ENCODE measurements around the gene ABCB10.

ABCB10 gene

DNA sequence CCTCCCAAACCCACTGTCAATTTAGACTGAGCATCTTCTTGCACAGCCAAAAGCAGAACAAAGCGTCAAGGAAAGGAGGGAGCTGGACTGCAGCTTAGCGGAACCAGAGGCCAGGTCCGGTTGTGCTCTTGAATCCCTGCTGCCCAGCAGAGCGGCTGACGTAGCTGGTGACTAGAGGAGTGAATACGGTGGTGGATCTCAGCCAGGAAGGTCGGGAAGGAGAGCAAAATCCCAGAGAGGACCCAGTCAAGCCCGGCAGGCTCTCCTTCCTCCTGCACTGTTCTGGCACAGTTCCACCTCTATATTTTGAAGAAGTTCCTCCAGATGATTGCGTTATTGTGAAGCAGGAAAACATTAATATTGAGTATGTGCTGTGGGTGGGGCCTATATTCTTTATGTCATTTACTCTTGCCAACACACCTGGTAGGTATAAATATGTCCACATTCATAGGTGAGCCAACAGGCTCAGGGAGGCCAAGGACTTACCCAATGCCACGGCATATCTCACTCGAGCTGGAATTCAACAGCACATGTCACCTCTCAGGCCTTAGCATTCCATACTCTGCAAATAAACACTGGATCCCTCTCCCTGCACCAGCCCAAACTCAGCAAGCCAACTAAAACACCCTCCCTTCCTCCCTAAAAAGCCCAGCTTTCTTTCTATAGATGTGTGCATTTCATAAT lies 23.6 kb upstream of the ABCB10 start:
- no peak for DNase-seq (ENCODE audit: low read depth)
- TF ChIP-seq, protein P1, sequence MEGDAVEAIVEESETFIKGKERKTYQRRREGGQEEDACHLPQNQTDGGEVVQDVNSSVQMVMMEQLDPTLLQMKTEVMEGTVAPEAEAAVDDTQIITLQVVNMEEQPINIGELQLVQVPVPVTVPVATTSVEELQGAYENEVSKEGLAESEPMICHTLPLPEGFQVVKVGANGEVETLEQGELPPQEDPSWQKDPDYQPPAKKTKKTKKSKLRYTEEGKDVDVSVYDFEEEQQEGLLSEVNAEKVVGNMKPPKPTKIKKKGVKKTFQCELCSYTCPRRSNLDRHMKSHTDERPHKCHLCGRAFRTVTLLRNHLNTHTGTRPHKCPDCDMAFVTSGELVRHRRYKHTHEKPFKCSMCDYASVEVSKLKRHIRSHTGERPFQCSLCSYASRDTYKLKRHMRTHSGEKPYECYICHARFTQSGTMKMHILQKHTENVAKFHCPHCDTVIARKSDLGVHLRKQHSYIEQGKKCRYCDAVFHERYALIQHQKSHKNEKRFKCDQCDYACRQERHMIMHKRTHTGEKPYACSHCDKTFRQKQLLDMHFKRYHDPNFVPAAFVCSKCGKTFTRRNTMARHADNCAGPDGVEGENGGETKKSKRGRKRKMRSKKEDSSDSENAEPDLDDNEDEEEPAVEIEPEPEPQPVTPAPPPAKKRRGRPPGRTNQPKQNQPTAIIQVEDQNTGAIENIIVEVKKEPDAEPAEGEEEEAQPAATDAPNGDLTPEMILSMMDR (conservative IDR thresholded peaks at IDR 0.05; ENCODE audit: low read depth, low read length), result no peak
- H3K4me3 ChIP-seq (ENCODE audit: low read length), result no peak overlapping the region

DNA sequence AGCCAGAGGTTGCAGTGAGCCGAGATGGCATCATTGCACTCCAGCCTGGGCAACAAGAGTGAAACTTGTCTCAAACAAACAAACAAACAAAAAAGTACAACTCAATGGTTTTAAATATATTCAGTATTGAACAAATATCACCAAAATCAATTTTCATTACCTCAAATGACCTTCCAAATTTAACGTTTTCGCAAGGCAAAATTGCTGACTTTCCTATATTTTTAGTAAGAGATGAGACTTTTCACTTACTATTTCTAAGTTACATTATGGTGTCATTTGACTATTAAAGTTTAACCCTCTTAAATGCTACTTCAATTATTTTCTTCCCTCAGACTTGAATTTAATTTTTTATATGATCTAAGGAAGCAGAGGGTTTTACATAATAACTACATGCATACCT lies 23.0 kb upstream of the ABCB10 start:
- TF ChIP-seq, protein P1 (conservative IDR thresholded peaks at IDR 0.05; ENCODE audit: low read depth, low read length), result no peak
- no peak overlapping the region for H3K4me3 ChIP-seq (ENCODE audit: low read length)
- no peak for DNase-seq (ENCODE audit: low read depth)

DNA sequence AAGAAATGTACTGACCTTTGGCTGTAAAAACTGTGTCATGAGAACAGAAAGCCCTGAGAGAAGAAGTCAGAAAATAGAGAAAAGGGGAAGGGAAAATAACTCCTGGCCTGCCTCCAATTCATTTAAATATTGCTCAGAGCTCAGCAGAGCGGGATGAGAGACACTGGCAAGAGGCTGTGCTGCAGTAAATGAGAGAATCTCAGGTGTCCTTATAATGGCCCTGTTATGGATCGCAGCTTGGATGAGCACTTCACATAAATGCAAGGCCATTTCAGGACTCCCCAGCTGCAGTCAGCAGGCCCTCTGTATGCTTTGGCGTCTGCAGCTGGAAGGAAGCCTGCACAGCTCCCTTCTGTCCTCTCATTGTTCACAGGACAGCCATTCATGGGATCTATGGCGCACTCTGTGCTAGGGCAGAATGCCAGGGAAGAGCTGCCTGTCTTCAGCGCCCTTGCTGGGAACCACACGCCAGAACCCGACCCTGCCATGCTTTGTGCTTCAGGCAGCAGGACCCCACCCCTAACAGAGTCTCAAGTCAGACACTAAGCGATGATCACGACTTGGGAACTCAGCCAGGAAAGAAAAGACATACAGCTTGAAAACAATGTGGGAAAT lies 20.7 kb upstream of the ABCB10 start:
- no peak overlapping the region for H3K4me3 ChIP-seq (ENCODE audit: low read length)
- TF ChIP-seq, protein P1 (conservative IDR thresholded peaks at IDR 0.05; ENCODE audit: low read depth, low read length), result no peak

DNA sequence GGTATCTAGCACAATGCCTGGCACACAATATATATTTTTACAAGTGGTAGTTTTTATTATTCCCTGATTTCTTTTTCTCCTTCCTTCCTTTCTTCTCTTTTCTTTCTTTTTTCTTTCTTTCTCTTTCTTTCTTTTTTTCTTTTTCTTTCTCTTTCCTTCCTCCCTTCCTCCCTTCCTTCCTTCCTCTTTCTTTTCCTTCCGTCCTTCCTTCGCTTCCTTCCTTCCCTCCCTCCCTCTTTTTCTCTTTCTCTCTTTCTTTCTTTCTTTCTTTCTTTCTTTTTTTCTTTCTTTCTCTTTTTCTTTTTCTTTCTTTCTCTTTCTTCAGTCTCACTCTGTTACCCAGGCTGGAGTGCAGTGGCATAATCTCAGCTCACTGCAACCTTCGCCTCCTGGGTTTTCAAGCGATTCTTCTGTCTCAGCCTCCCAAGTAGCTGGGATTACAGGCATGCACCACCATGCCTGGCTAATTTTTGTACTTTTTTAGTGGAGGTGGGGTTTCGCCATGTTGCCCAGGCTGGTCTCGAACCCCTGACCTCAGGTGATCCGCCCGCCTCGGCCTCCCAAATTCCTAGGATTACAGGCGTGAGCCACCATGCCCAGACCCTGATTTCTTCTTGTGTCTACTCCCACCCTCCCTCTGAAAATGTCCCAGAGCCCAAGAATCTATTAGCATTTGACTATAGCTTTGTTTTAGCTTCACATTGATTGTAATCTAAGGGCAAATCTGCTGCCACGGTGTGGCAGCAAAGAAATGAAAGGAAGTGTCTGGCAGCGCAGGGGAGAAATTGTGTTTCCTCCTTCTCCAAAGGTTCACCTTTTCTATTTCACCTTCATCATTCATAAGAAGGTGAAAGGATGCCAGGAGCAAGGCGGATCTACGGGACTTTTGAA lies 19.9 kb upstream of the ABCB10 start:
- no peak overlapping the region for H3K4me3 ChIP-seq (ENCODE audit: low read length)
- TF ChIP-seq, protein P1 (conservative IDR thresholded peaks at IDR 0.05; ENCODE audit: low read depth, low read length), result no peak
- no peak for DNase-seq (ENCODE audit: low read depth)

More for the DNA sequence above, 20.7 kb upstream of the ABCB10 start:
- DNase-seq (ENCODE audit: low read depth), result no peak

DNA sequence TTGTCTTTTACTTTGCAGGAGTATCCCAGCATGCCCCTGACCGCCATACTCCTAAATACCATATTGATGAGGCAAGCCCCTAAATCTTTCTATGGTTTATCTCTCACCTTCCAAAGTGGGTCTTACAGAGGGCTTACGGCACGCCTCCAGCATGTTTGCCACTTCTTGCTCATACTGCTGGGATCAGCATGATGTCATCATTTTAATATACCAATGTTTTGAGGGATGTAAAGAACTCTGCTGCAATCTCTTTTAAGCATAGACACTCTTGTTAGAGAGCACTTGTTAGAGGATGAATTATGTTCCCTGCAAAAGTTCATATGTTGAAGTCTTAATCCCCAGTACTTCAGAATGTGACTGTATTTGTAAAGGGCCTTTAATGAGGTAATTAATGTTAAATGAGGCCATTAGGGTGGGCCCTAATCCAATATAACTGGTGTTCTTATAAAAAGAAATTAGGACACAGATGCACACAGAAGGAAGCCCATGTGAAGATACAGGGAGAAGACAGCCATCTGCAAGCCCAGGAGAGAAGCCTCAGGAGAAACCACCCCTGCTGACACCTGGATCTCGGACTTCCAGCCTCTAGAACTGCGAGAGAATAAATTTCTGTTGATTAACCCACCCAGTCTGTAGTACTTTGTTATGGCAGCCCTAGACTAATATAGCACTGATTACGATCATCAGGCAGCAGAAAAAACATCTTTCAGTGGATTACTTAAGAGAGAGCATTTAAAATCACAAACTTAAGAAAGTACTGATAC lies 16.4 kb upstream of the ABCB10 start:
- TF ChIP-seq, protein P1 (conservative IDR thresholded peaks at IDR 0.05; ENCODE audit: low read depth, low read length), result no peak
- no peak for DNase-seq (ENCODE audit: low read depth)
- no peak overlapping the region for H3K4me3 ChIP-seq (ENCODE audit: low read length)

DNA sequence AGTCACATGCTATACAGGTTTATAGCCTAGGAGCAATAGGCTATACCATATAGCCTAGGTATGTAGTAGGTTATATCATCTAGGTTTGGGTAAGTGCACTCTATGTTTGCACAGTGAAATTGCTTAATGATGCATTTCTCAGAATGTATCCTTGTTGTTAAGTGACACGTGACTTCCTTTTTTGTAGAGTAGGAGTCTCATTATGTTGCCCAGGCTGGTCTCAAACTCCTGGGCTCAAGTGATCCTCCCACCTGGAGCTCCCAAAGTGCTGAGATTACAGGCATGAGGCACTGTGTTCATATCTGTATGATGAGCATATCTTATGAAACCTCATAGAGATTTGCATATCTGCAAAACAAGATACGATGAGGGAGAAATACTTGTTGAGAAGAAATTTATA lies 13.8 kb upstream of the ABCB10 start:
- no peak for DNase-seq (ENCODE audit: low read depth)
- TF ChIP-seq, protein P1 (conservative IDR thresholded peaks at IDR 0.05; ENCODE audit: low read depth, low read length), result no peak
- H3K4me3 ChIP-seq (ENCODE audit: low read length), result no peak overlapping the region

Measured in retinal pigment epithelial cell (primary cell).